ENCODE data around the gene SMG6. TPM values are rescaled to one million over a fixed set of nuclear protein-coding genes. Genes with fewer than 3 reads are reported as not detected.

Gene SMG6
- polyA plus RNA-seq, 1 of the 3 experiments (the other 2 are of a cell fraction) = 15.7 TPM

GRCh38 chr17:2011411-2012371 is 291.9 kb downstream of the SMG6 start (continued):
- TF ChIP-seq ZBTB33 (IDR thresholded peaks at IDR 0.05; ENCODE audit: borderline replicate concordance, low read depth) = no peak
- no peak for TF ChIP-seq USF2 (IDR thresholded peaks at IDR 0.05; ENCODE audit: borderline replicate concordance, low read depth, low read length)
- TF ChIP-seq IRF3 (IDR thresholded peaks at IDR 0.05; ENCODE audit: low read depth, low read length) = no peak
- TF ChIP-seq CTCF (IDR thresholded peaks at IDR 0.05) = no peak
- TF ChIP-seq EZH2phosphoT487 (IDR thresholded peaks at IDR 0.05; ENCODE audit: borderline replicate concordance, low read depth) = no peak
- TF ChIP-seq FOXM1 (IDR thresholded peaks at IDR 0.05; ENCODE audit: low read depth) = no peak
- no peak for TF ChIP-seq ELF1 (IDR thresholded peaks at IDR 0.05)
- TF ChIP-seq NFIC (IDR thresholded peaks at IDR 0.05; ENCODE audit: borderline replicate concordance) = no peak
- no peak for TF ChIP-seq POLR2AphosphoS5 (IDR thresholded peaks at IDR 0.05; ENCODE audit: low read depth, low read length)
- TF ChIP-seq GABPA (IDR thresholded peaks at IDR 0.05; ENCODE audit: low read depth) = no peak
- TF ChIP-seq USF1 (IDR thresholded peaks at IDR 0.05; ENCODE audit: borderline replicate concordance, low read depth) = no peak

Small RNAs within 50 kb of the gene (small RNA-seq; reads per million reads assigned to genes)
- gene AC090617.6 (0 reads per million in 7 experiments), gene AC090617.7 (0 reads per million in 7 experiments), gene AC090617.8 (0 reads per million in 7 experiments), gene AC090617.9 (0 reads per million in 7 experiments), gene MIR132 (7.2 to 353 (median 110) reads per million in 7 experiments), gene MIR212 (0 to 5.2 (median 2.7) reads per million in 7 experiments), gene OVCA2 (0 reads per million in 7 experiments), gene RN7SL624P (0 reads per million in 7 experiments), gene SNORD91A (25.9 to 585 (median 159) reads per million in 7 experiments), gene SNORD91B (2.1 to 29.8 (median 7.1) reads per million in 7 experiments)

Other genes with a start within 250 kb of the SMG6 start
- gene HIC1, start 248.7 kb downstream of the SMG6 start, polyA plus RNA-seq (2012; rRNA removed) = 3.8 and 6.4 TPM in 2 replicates
- 18.5 and 20.2 TPM in 2 replicates for gene SRR, start 165 bp upstream of the SMG6 start, polyA plus RNA-seq (2012; rRNA removed)
- 26.7 and 29.0 TPM in 2 replicates for gene TSR1, start 32.7 kb upstream of the SMG6 start, polyA plus RNA-seq (2012; rRNA removed)
- gene SGSM2, start 33.7 kb upstream of the SMG6 start, polyA plus RNA-seq (2012; rRNA removed) = 85.9 and 98.6 TPM in 2 replicates
- gene MNT, start 97.3 kb upstream of the SMG6 start, polyA plus RNA-seq (2012; rRNA removed) = 7.1 and 7.4 TPM in 2 replicates
- gene METTL16, start 208.1 kb upstream of the SMG6 start, polyA plus RNA-seq (2012; rRNA removed) = 8.1 and 10.3 TPM in 2 replicates